ENCODE measurements around the gene CTDP1.

- TF ChIP-seq CTCF (IDR thresholded peaks at IDR 0.05) = no peak
- no peak for TF ChIP-seq POLR2A (IDR thresholded peaks at IDR 0.05)
- TF ChIP-seq EP300 (IDR thresholded peaks at IDR 0.05) = no peak
- no peak for TF ChIP-seq POLR2AphosphoS5 (IDR thresholded peaks at IDR 0.05)
Observed at GRCh38 chr18:79635427-79635726, 44.2 kb upstream of the CTDP1 start.

All from gastroesophageal sphincter (tissue), 3 donors.